Lower lobe of right lung (tissue), 2 donors: ENCODE data around the gene MGAT5B. TPM values are rescaled to one million over a fixed set of nuclear protein-coding genes. Genes with fewer than 3 reads are reported as not detected.

ENCODE experiments used
- ATAC-seq, 2 donors: fragments of 200-7000 bp; cut with Tn5 transposase; one replicate each; pipeline ENCODE4 v1.9.1; 2020 to 2022; ENCODE audit warnings: mild to moderate bottlenecking in 2 of 2, moderate library complexity in 2 of 2
- DNase-seq: peaks from one replicate; pipeline ENCODE4 v3.0.0-alpha.2; 2020
- H3K27ac ChIP-seq: fragments of 200-600 bp; one replicate; pipeline ENCODE4 v1.8.0; 2022
- H3K27me3 ChIP-seq: fragments of 200-600 bp; one replicate; pipeline ENCODE4 v1.8.0; 2022; ENCODE audit warnings: low read depth
- H3K36me3 ChIP-seq: fragments of 200-600 bp; one replicate; pipeline ENCODE4 v1.8.0; 2022; ENCODE audit warnings: mild to moderate bottlenecking
- H3K4me1 ChIP-seq: fragments of 200-600 bp; one replicate; pipeline ENCODE4 v1.8.0; 2022
- H3K4me3 ChIP-seq: fragments of 200-600 bp; one replicate; pipeline ENCODE4 v1.8.0; 2022; ENCODE audit warnings: mild to moderate bottlenecking
- H3K9me3 ChIP-seq: fragments of 200-600 bp; one replicate; pipeline ENCODE4 v1.8.0; 2022
- CTCF ChIP-seq: fragments of 200-600 bp; IDR thresholded peaks from one replicate; pipeline ENCODE4 v1.8.0; 2022; ENCODE audit warnings: antibody characterized with exemption, mild to moderate bottlenecking
- intact Hi-C: fragments of 100-400 bp; cut with DNase I; formaldehyde crosslinking; loops from one replicate; pipeline ENCODE4 v1.11.0; 2022
- total RNA-seq: library from RNA; stranded (reverse); fragmentation: NEBNext Ultra II Directional; extraction: Animal tissue kit (Norgen Biotek cat#: 25700); gene quantifications from one replicate; pipeline ENCODE4 v1.2.1, GENCODE V29; 2021
- donor health status: DM: no; HTN: yes; CAD: no; lungs with severe emphysema.

The MGAT5B gene
- total RNA-seq, 1 donor from 2014 or later = 1.3 TPM

- H3K9me3 ChIP-seq = no peaks in the 10 kb centered on the region
- no peak overlapping the region for H3K4me3 ChIP-seq
- H3K4me1 ChIP-seq = no peaks in the 10 kb centered on the region
- TF ChIP-seq CTCF = no peak
- H3K27me3 ChIP-seq = peaks cover 4% of the 10 kb centered on the region
- no peaks in the 10 kb centered on the region for H3K36me3 ChIP-seq
- DNase-seq = no peak
- intact Hi-C loops = no loop called here
- no peak for ATAC-seq
- no peak overlapping the region for H3K27ac ChIP-seq
Observed at GRCh38 chr17:76946111-76946771, 78.0 kb downstream of the MGAT5B start.

- TF ChIP-seq CTCF = no peak
- Histone ChIP-seq H3K4me1 (no peaks in the 10 kb centered on the region), H3K36me3 (no peaks in the 10 kb centered on the region), H3K27me3 (peaks cover 4% of the 10 kb centered on the region), H3K9me3 (no peaks in the 10 kb centered on the region), H3K27ac (no peak overlapping the region), H3K4me3 (no peak overlapping the region)
- DNase-seq (no peak), ATAC-seq (no peak)
- intact Hi-C loops = no loop called here
Observed at GRCh38 chr17:76946772-76947135, 78.5 kb downstream of the MGAT5B start.

GRCh38 chr17:76947309-76947708 is 79.1 kb downstream of the MGAT5B start:
- no peak for TF ChIP-seq CTCF
- Histone ChIP-seq H3K4me3 (no peak overlapping the region), H3K27me3 (peaks cover 4% of the 10 kb centered on the region), H3K9me3 (no peaks in the 10 kb centered on the region), H3K4me1 (no peaks in the 10 kb centered on the region), H3K36me3 (no peaks in the 10 kb centered on the region), H3K27ac (no peak overlapping the region)
- intact Hi-C loops = no loop called here
- DNase-seq (no peak), ATAC-seq (no peak)

GRCh38 chr17:76947771-76948170 is 79.6 kb downstream of the MGAT5B start:
- Histone ChIP-seq H3K36me3 (no peaks in the 10 kb centered on the region), H3K9me3 (no peaks in the 10 kb centered on the region), H3K27ac (no peak overlapping the region), H3K27me3 (peaks cover 4% of the 10 kb centered on the region), H3K4me1 (no peaks in the 10 kb centered on the region), H3K4me3 (no peak overlapping the region)
- no peak for ATAC-seq
- intact Hi-C loops = no loop called here
- no peak for TF ChIP-seq CTCF
- DNase-seq = no peak

GRCh38 chr17:76948301-76948700 is 80.1 kb downstream of the MGAT5B start:
- Histone ChIP-seq H3K27ac (no peak overlapping the region), H3K4me1 (no peaks in the 10 kb centered on the region), H3K4me3 (no peak overlapping the region), H3K36me3 (no peaks in the 10 kb centered on the region), H3K9me3 (no peaks in the 10 kb centered on the region), H3K27me3 (peaks cover 4% of the 10 kb centered on the region)
- no peak for DNase-seq
- intact Hi-C loops = no loop called here
- TF ChIP-seq CTCF = no peak
- no peak for ATAC-seq
